ENCODE results near the gene KLRD1.
A peak's percentile ranks its signal among the peaks of the same experiment; 100 is the strongest.
"Not testable (repeated sequence)": the region's sequence is repeated elsewhere in the genome, so short reads cannot be mapped to it uniquely, and the experiment has no call there.

KLRD1 gene

GRCh38 chr12:10339053-10339840 lies 31.6 kb downstream of the KLRD1 start:
- DNase-seq = no peak

GRCh38 chr12:10340946-10341345 lies 33.3 kb downstream of the KLRD1 start:
- DNase-seq = not testable (repeated sequence)

- DNase-seq = no peak
These were observed 34.3 kb downstream of the KLRD1 start for GRCh38 chr12:10341892-10342509.

GRCh38 chr12:10351457-10351856 lies 43.8 kb downstream of the KLRD1 start:
- DNase-seq = not testable (repeated sequence)

GRCh38 chr12:10354071-10354470 lies 46.4 kb downstream of the KLRD1 start:
- DNase-seq = no peak

GRCh38 chr12:10354502-10354901 lies 46.8 kb downstream of the KLRD1 start:
- no peak for DNase-seq

GRCh38 chr12:10358131-10358530 lies 50.5 kb downstream of the KLRD1 start:
- no peak for DNase-seq

GRCh38 chr12:10358969-10359368 lies 51.3 kb downstream of the KLRD1 start:
- no peak for DNase-seq

GRCh38 chr12:10361084-10361483 lies 53.4 kb downstream of the KLRD1 start:
- peak; percentile 64 for DNase-seq

GRCh38 chr12:10361622-10362021 lies 54.0 kb downstream of the KLRD1 start:
- peak; percentile 38 for DNase-seq

GRCh38 chr12:10362325-10362724 lies 54.7 kb downstream of the KLRD1 start:
- no peak for DNase-seq

GRCh38 chr12:10362828-10363657 lies 55.4 kb downstream of the KLRD1 start:
- no peak for DNase-seq

- no peak for DNase-seq
These were observed 55.9 kb downstream of the KLRD1 start for GRCh38 chr12:10363658-10363913.

- peak; percentile 26 for DNase-seq
These were observed 56.5 kb downstream of the KLRD1 start for GRCh38 chr12:10363914-10364814.

GRCh38 chr12:10364815-10365622 lies 57.3 kb downstream of the KLRD1 start:
- peak; percentile 89 for DNase-seq

- peak; percentile 43 for DNase-seq
These were observed 58.2 kb downstream of the KLRD1 start for GRCh38 chr12:10365696-10366405.

- no peak for DNase-seq
These were observed 59.2 kb downstream of the KLRD1 start for GRCh38 chr12:10366875-10367274.

GRCh38 chr12:10367714-10368113 lies 60.0 kb downstream of the KLRD1 start:
- DNase-seq = not testable (repeated sequence)

- no peak for DNase-seq
These were observed 60.8 kb downstream of the KLRD1 start for GRCh38 chr12:10368206-10369171.
